K562 (cell line): ENCODE results near the gene ASIC1. TPM values are rescaled to one million over a fixed set of nuclear protein-coding genes. Genes with fewer than 3 reads are reported as not detected.

Source experiments
- CTCF ChIP-seq, 3 experiments: IDR thresholded peaks in 2 of 3; conservative IDR thresholded peaks in 1 of 3; 2 replicates each; pipeline ENCODE4 v1.5.1; 2011 to 2012; ENCODE audit warnings: low read length in 3 of 3, mild to moderate bottlenecking in 3 of 3, control low read depth in 2 of 3, improper control_type of control experiment in 1 of 3, inconsistent platforms in 1 of 3, low read depth in 1 of 3, mixed read lengths in 1 of 3, moderate library complexity in 1 of 3; ENCODE audit not compliant: insufficient read depth in 2 of 3
- GATA2 ChIP-seq: sonication (generic); formaldehyde crosslinking; IDR thresholded peaks from 2 replicates; pipeline ENCODE4 v1.4.0; 2020; ENCODE audit warnings: mild to moderate bottlenecking, missing genetic modification reagents
- MLLT1 ChIP-seq, 2 experiments: fragments of 450-650 bp; IDR thresholded peaks; 2 replicates each; pipeline ENCODE4 v1.6.1; 2016
- POLR2AphosphoS2 ChIP-seq: IDR thresholded peaks from 2 replicates; pipeline ENCODE4 v1.6.1; 2012; ENCODE audit warnings: low read length, improper control_type of control experiment
- RBBP5 ChIP-seq: fragments of 200-600 bp; sonication (generic); IDR thresholded peaks from 2 replicates; pipeline ENCODE4 v1.6.1; 2012; ENCODE audit warnings: borderline replicate concordance, mild to moderate bottlenecking, low read length, control low read depth, inconsistent platforms; ENCODE audit not compliant: insufficient read depth, poor library complexity, severe bottlenecking
- ZNF146 ChIP-seq: IDR thresholded peaks from one replicate; pipeline ENCODE4 v1.6.1; 2018; ENCODE audit warnings: missing compliant biosample characterization; ENCODE audit not compliant: unreplicated experiment
- ZNF263 ChIP-seq: sonication (generic); formaldehyde crosslinking; IDR thresholded peaks from 2 replicates; pipeline ENCODE4 v1.8.0; 2022; ENCODE audit warnings: mild to moderate bottlenecking, missing genetic modification reagents, borderline replicate concordance
- polyA plus RNA-seq, 8 experiments: library from polyadenylated mRNA; depleted of rRNA in 4 of 8; stranded (reverse) in 5 of 8; unstranded in 3 of 8; fragments of >200 nt; fragmentation: Nextera tagmentation in 2 of 8; fragmentation: Illumina TruSeq in 1 of 8; extraction: Ambion mirVana in 2 of 8; extraction: Trizol in 1 of 8; gene quantifications; 2 replicates each; pipeline versions ENCODE4 v1.2.1 to v1.2.3, GENCODE V29; 2011 to 2014; ENCODE audit warnings: inconsistent platforms in 1 of 8, missing spikeins in 1 of 8
- total RNA-seq, 7 experiments: library from RNA; depleted of rRNA in 6 of 7; stranded (reverse); fragments of >200 nt in 6 of 7; fragmentation: Illumina TruSeq in 2 of 7; extraction: Trizol in 2 of 7; gene quantifications; 2 replicates each; pipeline versions ENCODE4 v1.2.1 to v1.2.3, GENCODE V29; 2011 to 2021; ENCODE audit warnings: low replicate concordance in 1 of 7
- TF ChIP-seq, protein P1 (sequence below): fragments of 450-650 bp; IDR thresholded peaks from 2 replicates; pipeline ENCODE4 v1.6.1; 2014; ENCODE audit warnings: low read depth, mild to moderate bottlenecking, moderate library complexity, borderline replicate concordance
- TF ChIP-seq, protein P2 (sequence below): fragments of 450-650 bp; IDR thresholded peaks from 2 replicates; pipeline ENCODE4 v1.7.1; 2018; ENCODE audit warnings: mild to moderate bottlenecking, low read depth; ENCODE audit not compliant: partially characterized antibody
- TF ChIP-seq, protein P3 (sequence below), 2 experiments: fragments of 450-650 bp; conservative IDR thresholded peaks; 2 replicates each; pipeline ENCODE4 v1.6.1; 2017; ENCODE audit warnings: mild to moderate bottlenecking in 2 of 2, moderate library complexity in 2 of 2
- TF ChIP-seq, protein P4 (sequence below): fragments of 250-450 bp; sonication (Bioruptor Pico); IDR thresholded peaks from 2 replicates; pipeline ENCODE4 v1.4.0; 2020; ENCODE audit warnings: borderline replicate concordance
- TF ChIP-seq, protein P5 (sequence below): fragments of 450-650 bp; IDR thresholded peaks from 2 replicates; pipeline ENCODE4 v1.6.1; 2016; ENCODE audit warnings: missing biosample characterization, missing genetic modification characterization

ASIC1 gene
- total and polyA plus RNA-seq, 9 of the 15 experiments (the other 6 are each of a cell fraction or from before 2014, with no cell fraction given), result 0.01 to 1.7 (median 0.45) TPM

GRCh38 chr12:50055831-50056638 is 1.4 kb upstream of the ASIC1 start (continued):
- TF ChIP-seq, protein P1, sequence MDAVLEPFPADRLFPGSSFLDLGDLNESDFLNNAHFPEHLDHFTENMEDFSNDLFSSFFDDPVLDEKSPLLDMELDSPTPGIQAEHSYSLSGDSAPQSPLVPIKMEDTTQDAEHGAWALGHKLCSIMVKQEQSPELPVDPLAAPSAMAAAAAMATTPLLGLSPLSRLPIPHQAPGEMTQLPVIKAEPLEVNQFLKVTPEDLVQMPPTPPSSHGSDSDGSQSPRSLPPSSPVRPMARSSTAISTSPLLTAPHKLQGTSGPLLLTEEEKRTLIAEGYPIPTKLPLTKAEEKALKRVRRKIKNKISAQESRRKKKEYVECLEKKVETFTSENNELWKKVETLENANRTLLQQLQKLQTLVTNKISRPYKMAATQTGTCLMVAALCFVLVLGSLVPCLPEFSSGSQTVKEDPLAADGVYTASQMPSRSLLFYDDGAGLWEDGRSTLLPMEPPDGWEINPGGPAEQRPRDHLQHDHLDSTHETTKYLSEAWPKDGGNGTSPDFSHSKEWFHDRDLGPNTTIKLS, result peak; percentile 80
- TF ChIP-seq ZNF263 (CRISPR knock-in tag), result 0 out of 2 replicates have a peak, but pooled peaks have one; percentile 17
- TF ChIP-seq POLR2AphosphoS2, result no peak
- no peak for TF ChIP-seq GATA2
- TF ChIP-seq, protein P2, sequence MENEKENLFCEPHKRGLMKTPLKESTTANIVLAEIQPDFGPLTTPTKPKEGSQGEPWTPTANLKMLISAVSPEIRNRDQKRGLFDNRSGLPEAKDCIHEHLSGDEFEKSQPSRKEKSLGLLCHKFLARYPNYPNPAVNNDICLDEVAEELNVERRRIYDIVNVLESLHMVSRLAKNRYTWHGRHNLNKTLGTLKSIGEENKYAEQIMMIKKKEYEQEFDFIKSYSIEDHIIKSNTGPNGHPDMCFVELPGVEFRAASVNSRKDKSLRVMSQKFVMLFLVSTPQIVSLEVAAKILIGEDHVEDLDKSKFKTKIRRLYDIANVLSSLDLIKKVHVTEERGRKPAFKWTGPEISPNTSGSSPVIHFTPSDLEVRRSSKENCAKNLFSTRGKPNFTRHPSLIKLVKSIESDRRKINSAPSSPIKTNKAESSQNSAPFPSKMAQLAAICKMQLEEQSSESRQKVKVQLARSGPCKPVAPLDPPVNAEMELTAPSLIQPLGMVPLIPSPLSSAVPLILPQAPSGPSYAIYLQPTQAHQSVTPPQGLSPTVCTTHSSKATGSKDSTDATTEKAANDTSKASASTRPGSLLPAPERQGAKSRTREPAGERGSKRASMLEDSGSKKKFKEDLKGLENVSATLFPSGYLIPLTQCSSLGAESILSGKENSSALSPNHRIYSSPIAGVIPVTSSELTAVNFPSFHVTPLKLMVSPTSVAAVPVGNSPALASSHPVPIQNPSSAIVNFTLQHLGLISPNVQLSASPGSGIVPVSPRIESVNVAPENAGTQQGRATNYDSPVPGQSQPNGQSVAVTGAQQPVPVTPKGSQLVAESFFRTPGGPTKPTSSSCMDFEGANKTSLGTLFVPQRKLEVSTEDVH, result no peak
- no peak for TF ChIP-seq ZNF146
- no peak for TF ChIP-seq MLLT1 (IDR thresholded peaks at IDR 0.05)
- TF ChIP-seq, protein P3, sequence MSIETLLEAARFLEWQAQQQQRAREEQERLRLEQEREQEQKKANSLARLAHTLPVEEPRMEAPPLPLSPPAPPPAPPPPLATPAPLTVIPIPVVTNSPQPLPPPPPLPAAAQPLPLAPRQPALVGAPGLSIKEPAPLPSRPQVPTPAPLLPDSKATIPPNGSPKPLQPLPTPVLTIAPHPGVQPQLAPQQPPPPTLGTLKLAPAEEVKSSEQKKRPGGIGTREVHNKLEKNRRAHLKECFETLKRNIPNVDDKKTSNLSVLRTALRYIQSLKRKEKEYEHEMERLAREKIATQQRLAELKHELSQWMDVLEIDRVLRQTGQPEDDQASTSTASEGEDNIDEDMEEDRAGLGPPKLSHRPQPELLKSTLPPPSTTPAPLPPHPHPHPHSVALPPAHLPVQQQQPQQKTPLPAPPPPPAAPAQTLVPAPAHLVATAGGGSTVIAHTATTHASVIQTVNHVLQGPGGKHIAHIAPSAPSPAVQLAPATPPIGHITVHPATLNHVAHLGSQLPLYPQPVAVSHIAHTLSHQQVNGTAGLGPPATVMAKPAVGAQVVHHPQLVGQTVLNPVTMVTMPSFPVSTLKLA (conservative IDR thresholded peaks at IDR 0.05), result peak in 1 of 2 experiments; percentile 81; a peak in 2 of 4 replicates
- peak; percentile 11 for TF ChIP-seq RBBP5
- TF ChIP-seq, protein P4, sequence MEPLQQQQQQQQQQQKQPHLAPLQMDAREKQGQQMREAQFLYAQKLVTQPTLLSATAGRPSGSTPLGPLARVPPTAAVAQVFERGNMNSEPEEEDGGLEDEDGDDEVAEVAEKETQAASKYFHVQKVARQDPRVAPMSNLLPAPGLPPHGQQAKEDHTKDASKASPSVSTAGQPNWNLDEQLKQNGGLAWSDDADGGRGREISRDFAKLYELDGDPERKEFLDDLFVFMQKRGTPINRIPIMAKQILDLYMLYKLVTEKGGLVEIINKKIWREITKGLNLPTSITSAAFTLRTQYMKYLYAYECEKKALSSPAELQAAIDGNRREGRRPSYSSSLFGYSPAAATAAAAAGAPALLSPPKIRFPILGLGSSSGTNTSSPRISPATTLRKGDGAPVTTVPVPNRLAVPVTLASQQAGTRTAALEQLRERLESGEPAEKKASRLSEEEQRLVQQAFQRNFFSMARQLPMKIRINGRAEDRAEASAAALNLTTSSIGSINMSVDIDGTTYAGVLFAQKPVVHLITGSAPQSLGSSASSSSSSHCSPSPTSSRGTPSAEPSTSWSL (CRISPR knock-in tag), result no peak
- TF ChIP-seq CTCF (IDR thresholded peaks at IDR 0.05 in 2 of 3, conservative IDR thresholded peaks at IDR 0.05 in 1 of 3; ENCODE audit: insufficient read depth in 2 of 3, low read depth in 1 of 3, low read length in 3 of 3), result peak; percentile 88 to 99 (median 93)
- TF ChIP-seq, protein P5, sequence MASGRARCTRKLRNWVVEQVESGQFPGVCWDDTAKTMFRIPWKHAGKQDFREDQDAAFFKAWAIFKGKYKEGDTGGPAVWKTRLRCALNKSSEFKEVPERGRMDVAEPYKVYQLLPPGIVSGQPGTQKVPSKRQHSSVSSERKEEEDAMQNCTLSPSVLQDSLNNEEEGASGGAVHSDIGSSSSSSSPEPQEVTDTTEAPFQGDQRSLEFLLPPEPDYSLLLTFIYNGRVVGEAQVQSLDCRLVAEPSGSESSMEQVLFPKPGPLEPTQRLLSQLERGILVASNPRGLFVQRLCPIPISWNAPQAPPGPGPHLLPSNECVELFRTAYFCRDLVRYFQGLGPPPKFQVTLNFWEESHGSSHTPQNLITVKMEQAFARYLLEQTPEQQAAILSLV (tag), result no peak
